Measurements from ENCODE around the gene SLC22A23. TPM values are rescaled to one million over a fixed set of nuclear protein-coding genes. Genes with fewer than 3 reads are reported as not detected.

The SLC22A23 gene
- total RNA-seq, 2 donors from 2014 or later, result 11.1 to 13.3 TPM

- WGBS, 2 experiments (ENCODE audit: insufficient coverage in 1 of 2, insufficient read length in 1 of 2), result 92% methylated on average over 2 to 11 of the region's 11 CpGs
- no peak overlapping the region for H3K4me3 ChIP-seq (ENCODE audit: low read length)
- TF ChIP-seq CTCF (conservative IDR thresholded peaks at IDR 0.05), result no peak
- Mint-ChIP-seq H3K27me3 (ENCODE audit: insufficient read depth) (no peaks in the 10 kb centered on the region), H3K36me3 (ENCODE audit: low read depth) (peaks cover 57% of the 10 kb centered on the region), H3K4me1 (peaks cover 7% of the 10 kb centered on the region), H3K27ac (no peak overlapping the region), H3K4me3 (no peak overlapping the region), H3K9me3 (no peaks in the 10 kb centered on the region)
- H3K27me3 ChIP-seq (ENCODE audit: control insufficient read depth, insufficient read depth, low read length, poor library complexity, severe bottlenecking), result no peaks in the 10 kb centered on the region
- no peak overlapping the region for H3K27ac ChIP-seq (ENCODE audit: low read depth, low read length)
- no peaks in the 10 kb centered on the region for H3K9me3 ChIP-seq (ENCODE audit: control insufficient read depth, low read length)
- DNase-seq, result no peak
- H3K4me1 ChIP-seq (ENCODE audit: control insufficient read depth, insufficient read depth, low read length), result no peaks in the 10 kb centered on the region
- H3K9ac ChIP-seq (ENCODE audit: extremely low read depth, low read length, poor library complexity, severe bottlenecking), result no peak overlapping the region
- peaks cover 14% of the 10 kb centered on the region for H3K36me3 ChIP-seq (ENCODE audit: control insufficient read depth, insufficient read depth, low read length)
Observed at GRCh38 chr6:3268680-3269079, 188.2 kb downstream of the SLC22A23 start.

GRCh38 chr6:3267162-3267561 lies 189.7 kb downstream of the SLC22A23 start:
- no peak overlapping the region for H3K4me3 ChIP-seq (ENCODE audit: low read length)
- H3K9ac ChIP-seq (ENCODE audit: extremely low read depth, low read length, poor library complexity, severe bottlenecking), result no peak overlapping the region
- peaks cover 8% of the 10 kb centered on the region for H3K36me3 ChIP-seq (ENCODE audit: control insufficient read depth, insufficient read depth, low read length)
- no peak overlapping the region for H3K27ac ChIP-seq (ENCODE audit: low read depth, low read length)
- H3K4me1 Mint-ChIP-seq, result peaks cover 7% of the 10 kb centered on the region
- H3K4me1 ChIP-seq (ENCODE audit: control insufficient read depth, insufficient read depth, low read length), result no peaks in the 10 kb centered on the region
- H3K9me3 ChIP-seq (ENCODE audit: control insufficient read depth, low read length), result no peaks in the 10 kb centered on the region
- H3K4me3 Mint-ChIP-seq, result no peak overlapping the region
- no peaks in the 10 kb centered on the region for H3K27me3 ChIP-seq (ENCODE audit: control insufficient read depth, insufficient read depth, low read length, poor library complexity, severe bottlenecking)
- no peak overlapping the region for H3K27ac Mint-ChIP-seq
- 87 to 92% methylated on average over 5 of the region's 5 CpGs for WGBS, 2 experiments (ENCODE audit: insufficient coverage in 1 of 2, insufficient read length in 1 of 2)
- no peaks in the 10 kb centered on the region for H3K9me3 Mint-ChIP-seq
- DNase-seq, result no peak
- TF ChIP-seq CTCF (conservative IDR thresholded peaks at IDR 0.05), result no peak
- no peaks in the 10 kb centered on the region for H3K27me3 Mint-ChIP-seq (ENCODE audit: insufficient read depth)
- H3K36me3 Mint-ChIP-seq (ENCODE audit: low read depth), result peaks cover 49% of the 10 kb centered on the region

- Histone ChIP-seq H3K9me3 (ENCODE audit: control insufficient read depth, low read length) (no peaks in the 10 kb centered on the region), H3K4me3 (ENCODE audit: low read length) (no peak overlapping the region), H3K27me3 (ENCODE audit: control insufficient read depth, insufficient read depth, low read length, poor library complexity, severe bottlenecking) (no peaks in the 10 kb centered on the region), H3K9ac (ENCODE audit: extremely low read depth, low read length, poor library complexity, severe bottlenecking) (no peak overlapping the region), H3K27ac (ENCODE audit: low read depth, low read length) (no peak overlapping the region), H3K36me3 (ENCODE audit: control insufficient read depth, insufficient read depth, low read length) (peaks cover 5% of the 10 kb centered on the region), H3K4me1 (ENCODE audit: control insufficient read depth, insufficient read depth, low read length) (no peaks in the 10 kb centered on the region)
- Mint-ChIP-seq H3K4me3 (no peak overlapping the region), H3K27me3 (ENCODE audit: insufficient read depth) (no peaks in the 10 kb centered on the region), H3K27ac (no peak overlapping the region), H3K9me3 (no peaks in the 10 kb centered on the region), H3K36me3 (ENCODE audit: low read depth) (peaks cover 39% of the 10 kb centered on the region), H3K4me1 (peaks cover 7% of the 10 kb centered on the region)
- WGBS, 2 experiments (ENCODE audit: insufficient coverage in 1 of 2, insufficient read length in 1 of 2), result 55 to 60% methylated on average over 5 to 9 of the region's 9 CpGs
- TF ChIP-seq CTCF (conservative IDR thresholded peaks at IDR 0.05), result no peak
- DNase-seq, result no peak
Observed at GRCh38 chr6:3266170-3266569, 190.7 kb downstream of the SLC22A23 start.
